PFSK-1 (cell line): ENCODE measurements around the gene PNCK.

Experiments
- POLR2AphosphoS5 ChIP-seq: IDR thresholded peaks from 2 replicates; pipeline ENCODE4 v1.6.1; 2012; ENCODE audit warnings: low read depth, mild to moderate bottlenecking, control low read depth, low read length, moderate library complexity
- SIN3A ChIP-seq: IDR thresholded peaks from 2 replicates; pipeline ENCODE4 v1.6.1; 2012; ENCODE audit warnings: mild to moderate bottlenecking, low read length, moderate library complexity, borderline replicate concordance; ENCODE audit not compliant: insufficient read depth

DNA sequence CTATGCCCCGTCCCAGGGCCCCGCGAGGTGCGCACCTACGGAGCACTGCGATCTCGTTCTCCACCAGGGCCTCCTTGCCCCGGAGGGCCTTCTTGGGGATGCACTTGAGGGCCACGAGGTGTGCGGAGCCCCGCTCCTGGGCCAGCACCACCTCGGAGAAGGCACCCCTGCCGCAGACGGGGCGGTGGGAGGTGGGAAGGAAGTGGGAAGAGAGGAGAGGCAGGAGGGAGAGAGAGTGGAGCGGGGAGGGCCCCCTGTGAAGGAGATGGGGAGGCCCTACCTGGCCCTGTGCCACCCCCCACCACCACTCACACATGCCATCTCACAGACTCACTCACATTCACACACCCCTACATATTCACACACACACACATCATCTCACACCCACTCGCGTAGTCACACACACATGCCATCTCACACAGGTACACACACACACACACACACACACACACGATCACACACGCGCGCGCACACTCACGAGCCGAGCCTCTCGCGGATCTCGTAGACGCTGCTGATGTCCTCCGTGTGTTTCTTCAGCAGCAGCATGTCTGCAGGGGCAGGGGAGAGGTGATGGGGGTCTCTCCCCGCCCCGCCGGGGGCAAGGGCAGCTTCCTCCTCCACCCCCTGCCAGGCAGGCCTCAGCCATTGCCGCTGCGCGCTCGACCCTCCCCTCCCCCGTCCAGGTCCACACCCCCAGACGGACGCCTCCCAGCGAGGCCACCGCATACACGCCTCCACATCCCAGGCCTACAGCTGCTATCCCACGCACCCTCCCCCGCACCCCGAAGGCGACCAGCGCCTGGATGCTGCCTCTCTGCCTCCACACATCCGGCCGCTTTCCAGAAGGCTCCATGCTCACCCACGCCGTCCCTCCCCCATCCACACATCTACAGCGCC, 834 bp downstream of the PNCK start:
- TF ChIP-seq POLR2AphosphoS5 (no peak), SIN3A (no peak)
